ENCODE results near the gene YPEL5. TPM values are rescaled to one million over a fixed set of nuclear protein-coding genes. Genes with fewer than 3 reads are reported as not detected.

YPEL5 gene
- total RNA-seq, 1 donor: 102 TPM

GRCh38 chr2:30206461-30207430 lies 59.9 kb downstream of the YPEL5 start:
- peak; percentile 28 for DNase-seq (ENCODE audit: low read depth)
- no peak for TF ChIP-seq CTCF (IDR thresholded peaks at IDR 0.05; ENCODE audit: insufficient read depth, low read length)
- H3K4me3 ChIP-seq (ENCODE audit: low read depth, low read length): no peak overlapping the region

GRCh38 chr2:30208453-30208852 lies 61.6 kb downstream of the YPEL5 start:
- DNase-seq (ENCODE audit: low read depth): peak; percentile 87
- peak; percentile 95 for TF ChIP-seq CTCF (IDR thresholded peaks at IDR 0.05; ENCODE audit: insufficient read depth, low read length)
- H3K4me3 ChIP-seq (ENCODE audit: low read depth, low read length): no peak overlapping the region

- DNase-seq (ENCODE audit: low read depth): no peak
- no peak overlapping the region for H3K4me3 ChIP-seq (ENCODE audit: low read depth, low read length)
- no peak for TF ChIP-seq CTCF (IDR thresholded peaks at IDR 0.05; ENCODE audit: insufficient read depth, low read length)
Measured at GRCh38 chr2:30209227-30209626, 62.4 kb downstream of the YPEL5 start.

Small RNA genes within 50 kb of the gene (small RNA-seq; reads per million reads assigned to genes)
- 0.45 reads per million for gene SNORA10B

Other genes with a start within 250 kb of the YPEL5 start
- 0.27 and 0.82 TPM in 2 replicates for gene ALK, start 225.4 kb upstream of the YPEL5 start, total RNA-seq (ENCODE audit: low replicate concordance)
- gene LBH, start 84.5 kb downstream of the YPEL5 start, total RNA-seq (ENCODE audit: low replicate concordance): 21.1 and 61.2 TPM in 2 replicates